Muscle of leg (tissue), 11 donors: ENCODE measurements around the gene MEX3C. TPM values are rescaled to one million over a fixed set of nuclear protein-coding genes. Genes with fewer than 3 reads are reported as not detected.

ENCODE experiments used
- DNase-seq: peaks from one replicate; pipeline ENCODE4 v3.0.0; 2013
- H3K27ac ChIP-seq: one replicate; pipeline ENCODE4 v1.5.1; 2013; ENCODE audit warnings: mild to moderate bottlenecking, low read length, control low read depth
- H3K27me3 ChIP-seq: one replicate; pipeline ENCODE4 v1.6.1; 2013; ENCODE audit warnings: low read length; ENCODE audit not compliant: control insufficient read depth, insufficient read depth
- H3K36me3 ChIP-seq: one replicate; pipeline ENCODE4 v1.6.1; 2013; ENCODE audit warnings: low read length; ENCODE audit not compliant: control insufficient read depth, insufficient read depth
- H3K4me1 ChIP-seq: one replicate; pipeline ENCODE4 v1.6.1; 2013; ENCODE audit warnings: low read length; ENCODE audit not compliant: control insufficient read depth, insufficient read depth
- H3K4me3 ChIP-seq: one replicate; pipeline ENCODE4 v1.5.1; 2013; ENCODE audit warnings: low read length, control low read depth
- H3K9me3 ChIP-seq: replicated peaks from 2 replicates; pipeline ENCODE4 v1.6.1; 2013; ENCODE audit warnings: low read depth, low read length; ENCODE audit not compliant: control insufficient read depth
- WGBS: methylation state at CpG from one replicate; pipeline ENCODE4 v1.1.5; 2013; ENCODE audit warnings: missing lambda C conversion rate; ENCODE audit not compliant: insufficient coverage; 5-methylcytosine and 5-hydroxymethylcytosine counted together
- polyA plus RNA-seq, 8 donors: library from polyadenylated mRNA; unstranded; fragments of 120-200 nt; gene quantifications; one replicate each; pipeline versions ENCODE4 v1.2.1 to v1.2.3, GENCODE V29; 2013; ENCODE audit warnings: inconsistent platforms in 1 of 8, low replicate concordance in 1 of 8; ENCODE audit not compliant: insufficient read length in 8 of 8, insufficient read depth in 1 of 8
- total RNA-seq: library from RNA; stranded (reverse); fragments of 120-200 nt; gene quantifications from one replicate; pipeline ENCODE4 v1.2.4, GENCODE V29; 2013

MEX3C gene
- total and polyA plus RNA-seq, 9 donors = 28.5 to 38.7 (median 31.1) TPM

DNA sequence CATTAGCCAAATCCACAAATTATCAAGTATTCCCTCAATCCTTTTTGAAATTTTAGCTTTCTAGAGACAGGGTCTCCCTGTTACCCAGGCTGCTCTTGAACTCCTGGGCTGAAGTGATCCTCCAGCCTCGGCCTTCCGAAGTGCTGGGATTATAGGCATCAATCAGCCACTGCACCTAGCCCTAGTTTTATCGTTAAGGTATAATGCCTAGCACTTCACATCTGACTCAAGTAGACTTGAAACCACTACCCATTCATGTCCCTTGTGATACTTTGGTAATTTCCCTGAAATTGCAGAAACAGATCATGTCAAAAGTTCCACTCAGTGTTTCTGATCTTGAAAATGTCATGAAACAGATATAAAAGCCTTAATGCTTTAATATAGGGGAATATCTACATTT lies 26.3 kb downstream of the MEX3C start:
- H3K9me3 ChIP-seq = no peaks in the 10 kb centered on the region
- no peak for DNase-seq
- no peaks in the 10 kb centered on the region for H3K4me1 ChIP-seq
- 83% methylated on average over 3 of the region's 3 CpGs for WGBS
- no peak overlapping the region for H3K27ac ChIP-seq
- H3K36me3 ChIP-seq = peaks cover 6% of the 10 kb centered on the region
- H3K27me3 ChIP-seq = no peaks in the 10 kb centered on the region
- no peak overlapping the region for H3K4me3 ChIP-seq

DNA sequence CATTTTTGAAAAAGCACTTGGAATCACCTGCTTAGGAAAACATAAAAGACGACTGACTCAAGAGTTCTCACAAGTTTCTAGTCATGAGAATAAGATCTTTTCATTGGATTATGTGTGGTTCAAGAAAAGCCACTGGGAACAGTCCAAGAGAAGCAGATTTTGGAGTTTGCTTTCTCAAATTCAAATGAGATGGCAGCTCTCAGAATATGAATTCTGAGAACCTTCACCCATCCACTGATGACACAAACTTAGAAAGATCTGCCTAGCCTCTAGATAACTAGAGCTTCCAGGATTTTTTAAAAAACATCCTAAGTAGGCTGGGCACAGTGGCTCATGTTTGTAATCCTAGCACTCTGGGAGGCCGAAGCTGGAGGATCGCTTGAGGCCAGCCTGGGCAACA lies 26.8 kb downstream of the MEX3C start:
- no CpG with 5 or more reads among the region's 3 CpGs for WGBS
- no peak for DNase-seq
- H3K9me3 ChIP-seq = no peaks in the 10 kb centered on the region

DNA sequence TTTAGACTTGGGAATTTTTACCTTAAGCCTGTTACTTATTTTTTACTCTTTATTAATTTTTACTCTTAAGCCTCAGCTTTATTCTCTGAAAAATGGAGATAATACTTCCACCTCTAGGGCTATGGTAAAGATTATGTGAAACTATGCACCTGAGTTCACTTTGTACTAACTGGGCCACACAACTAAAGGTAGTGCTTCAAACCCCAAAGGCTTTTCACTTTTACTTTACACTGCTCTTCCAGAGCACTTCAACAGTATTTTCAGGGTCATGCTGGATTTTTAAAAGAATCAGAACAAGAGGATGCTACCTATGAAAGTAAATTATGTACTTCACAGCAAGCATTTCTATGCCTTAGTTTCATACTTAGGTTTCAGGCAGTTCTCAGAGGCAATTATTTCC lies 27.8 kb downstream of the MEX3C start:
- Histone ChIP-seq H3K27ac (no peak overlapping the region), H3K9me3 (no peaks in the 10 kb centered on the region), H3K4me3 (no peak overlapping the region), H3K27me3 (no peaks in the 10 kb centered on the region), H3K4me1 (peaks cover 4% of the 10 kb centered on the region), H3K36me3 (peaks cover 3% of the 10 kb centered on the region)
- DNase-seq = no peak

More for the DNA sequence above, 26.8 kb downstream of the MEX3C start:
- no peaks in the 10 kb centered on the region for H3K27me3 ChIP-seq
- no peak overlapping the region for H3K4me3 ChIP-seq
- H3K36me3 ChIP-seq = peaks cover 6% of the 10 kb centered on the region
- H3K4me1 ChIP-seq = no peaks in the 10 kb centered on the region
- no peak overlapping the region for H3K27ac ChIP-seq

DNA sequence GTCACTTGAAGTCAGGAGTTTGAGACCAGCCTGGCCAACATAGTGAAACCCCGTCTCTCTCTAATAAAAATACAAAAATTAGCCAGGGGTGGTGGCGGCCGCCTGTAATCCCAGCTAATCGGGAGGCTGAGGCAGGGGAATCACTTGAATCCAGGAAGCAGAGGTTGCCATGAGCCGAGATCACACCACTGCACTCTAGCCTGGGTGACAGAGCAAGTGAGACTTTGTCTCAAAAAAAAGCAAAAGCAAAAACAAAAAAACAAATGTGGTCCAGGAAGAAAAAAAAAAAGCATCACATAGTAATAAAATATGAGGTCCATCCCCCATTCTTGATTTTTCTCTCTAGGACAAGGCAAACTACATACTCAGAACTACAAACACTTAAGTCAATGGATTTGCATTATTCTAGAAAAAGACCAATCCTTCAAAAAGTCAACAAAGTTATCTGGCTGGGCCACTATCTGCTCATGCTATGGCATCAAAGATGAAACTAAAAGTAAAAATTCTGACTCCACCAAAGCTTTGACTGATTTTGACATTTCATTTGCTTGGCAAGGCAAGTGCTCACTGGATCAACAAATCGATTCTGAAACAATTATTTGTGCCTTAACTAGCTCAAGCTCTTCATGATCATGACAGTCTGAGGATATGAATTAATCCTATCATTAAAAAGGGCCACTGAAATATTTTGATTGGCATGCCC lies 28.4 kb downstream of the MEX3C start:
- Histone ChIP-seq H3K27ac (no peak overlapping the region), H3K4me1 (peaks cover 4% of the 10 kb centered on the region), H3K9me3 (no peaks in the 10 kb centered on the region), H3K27me3 (no peaks in the 10 kb centered on the region), H3K36me3 (peaks cover 3% of the 10 kb centered on the region), H3K4me3 (no peak overlapping the region)
- 95% methylated on average over 4 of the region's 6 CpGs for WGBS
- no peak for DNase-seq

DNA sequence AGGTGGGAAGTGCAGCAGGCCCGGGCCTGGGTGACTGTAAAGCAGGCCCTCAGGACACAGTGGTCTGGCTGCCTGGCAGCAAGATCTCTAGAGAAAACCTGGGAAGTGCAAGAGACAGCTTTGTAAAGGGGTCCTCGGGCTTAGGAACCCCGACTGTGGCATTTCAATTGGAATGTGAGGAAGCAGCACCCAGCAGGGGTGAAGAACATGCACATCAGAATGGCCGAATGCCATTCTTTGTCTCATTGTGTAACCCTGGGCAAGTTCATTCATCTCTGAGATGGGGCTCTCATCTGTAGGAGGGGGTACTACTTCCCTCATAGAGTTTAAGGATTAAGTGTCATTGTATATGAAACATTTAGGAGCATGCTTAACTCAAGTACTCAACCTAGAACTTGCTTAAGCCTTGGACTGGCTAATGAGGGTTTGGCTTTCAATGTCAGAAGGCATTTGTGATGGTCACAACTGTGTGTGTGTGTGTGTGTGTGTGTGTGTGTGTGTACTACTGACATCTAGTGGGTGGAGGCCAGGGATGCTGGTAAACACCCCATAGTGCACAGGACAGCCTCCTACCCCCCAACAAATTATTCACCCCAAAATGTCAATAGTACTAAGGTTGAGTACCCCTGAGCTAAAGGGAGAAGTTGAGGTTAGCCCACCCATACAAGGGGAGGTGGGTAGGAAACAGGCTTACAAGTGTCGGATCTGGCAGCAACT lies 29.3 kb downstream of the MEX3C start:
- H3K27me3 ChIP-seq = no peaks in the 10 kb centered on the region
- H3K9me3 ChIP-seq = no peaks in the 10 kb centered on the region
- no peak overlapping the region for H3K27ac ChIP-seq
- 26% methylated on average over 3 of the region's 5 CpGs for WGBS
- no peak overlapping the region for H3K4me3 ChIP-seq
- no peak for DNase-seq
- H3K4me1 ChIP-seq = peaks cover 4% of the 10 kb centered on the region
- peaks cover 3% of the 10 kb centered on the region for H3K36me3 ChIP-seq

DNA sequence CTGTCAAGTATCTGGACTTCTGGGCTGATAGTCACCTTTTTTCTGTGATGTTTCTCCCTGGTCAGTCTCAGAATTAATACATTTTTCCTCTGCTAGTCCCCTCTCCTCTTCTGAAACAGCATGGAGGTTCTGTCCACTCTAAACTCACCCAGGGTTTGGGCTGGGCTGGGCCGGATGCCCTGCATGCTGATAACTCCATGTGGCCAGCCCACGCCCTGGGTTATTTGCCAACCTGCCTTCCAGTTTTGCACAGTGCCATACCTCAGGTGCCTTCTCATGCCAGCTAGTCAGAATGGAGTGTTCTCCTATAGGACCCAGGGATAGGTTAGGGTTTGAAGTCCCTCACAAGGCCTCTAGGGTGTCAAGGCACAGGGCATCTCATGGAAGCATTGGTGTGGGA lies 32.2 kb downstream of the MEX3C start:
- DNase-seq = no peak
- H3K4me3 ChIP-seq = no peak overlapping the region

DNA sequence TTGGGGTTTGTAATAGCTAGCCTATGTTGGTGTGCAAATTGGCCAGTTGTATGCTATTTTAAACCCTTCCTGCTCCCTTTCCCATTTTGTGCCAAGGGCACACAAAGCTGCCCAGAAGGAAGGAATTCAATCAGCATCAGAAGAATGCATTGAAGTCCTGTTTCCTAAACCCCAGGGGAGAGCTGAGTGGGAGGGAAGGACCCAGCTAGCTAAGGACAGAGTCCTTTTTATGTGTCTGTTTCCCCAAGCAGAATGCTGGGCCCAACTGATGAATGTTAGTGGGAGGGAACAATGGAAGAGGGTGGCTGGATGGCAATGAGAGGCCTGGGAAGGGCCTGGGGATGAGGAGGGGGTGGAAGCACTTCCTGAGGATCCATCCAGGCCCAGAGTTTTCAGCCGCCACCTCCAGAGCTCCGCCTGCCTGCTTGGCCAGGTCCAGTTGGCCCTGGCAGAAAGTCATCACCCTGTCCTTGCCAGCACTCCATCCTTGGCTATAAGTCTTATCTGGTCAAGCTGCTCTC lies 32.7 kb downstream of the MEX3C start:
- WGBS = 78% methylated on average over 2 of the region's 2 CpGs
- Histone ChIP-seq H3K36me3 (no peaks in the 10 kb centered on the region), H3K4me1 (peaks cover 4% of the 10 kb centered on the region), H3K9me3 (no peaks in the 10 kb centered on the region), H3K27ac (no peak overlapping the region), H3K4me3 (no peak overlapping the region), H3K27me3 (no peaks in the 10 kb centered on the region)
- no peak for DNase-seq

More for the DNA sequence above, 32.2 kb downstream of the MEX3C start:
- no peaks in the 10 kb centered on the region for H3K36me3 ChIP-seq
- no peaks in the 10 kb centered on the region for H3K9me3 ChIP-seq
- peaks cover 4% of the 10 kb centered on the region for H3K4me1 ChIP-seq
- H3K27me3 ChIP-seq = no peaks in the 10 kb centered on the region
- WGBS = 89% methylated on average over 1 of the region's 2 CpGs
- H3K27ac ChIP-seq = no peak overlapping the region

DNA sequence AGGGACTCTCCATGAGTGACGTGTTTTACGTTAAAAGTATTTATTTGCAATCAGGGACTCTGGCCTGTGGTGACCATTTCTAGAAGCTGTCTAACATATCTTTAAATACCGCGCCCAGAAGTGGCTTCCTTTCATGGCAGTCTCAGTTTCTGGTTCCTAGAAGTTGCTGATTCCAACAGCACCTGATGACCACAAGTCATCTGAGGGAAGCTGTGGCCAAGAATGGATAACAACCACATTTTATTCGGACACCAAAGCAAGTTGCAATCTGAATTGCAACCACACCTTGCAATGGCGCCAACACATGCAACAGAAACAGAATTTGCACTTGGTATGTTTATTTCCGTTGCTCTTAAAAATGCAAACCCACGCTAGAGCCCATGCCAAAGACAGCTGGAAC lies 33.1 kb downstream of the MEX3C start:
- Histone ChIP-seq H3K9me3 (no peaks in the 10 kb centered on the region), H3K4me3 (no peak overlapping the region), H3K27me3 (no peaks in the 10 kb centered on the region), H3K4me1 (peaks cover 4% of the 10 kb centered on the region), H3K36me3 (no peaks in the 10 kb centered on the region), H3K27ac (no peak overlapping the region)
- DNase-seq = no peak
- WGBS = 86% methylated on average over 3 of the region's 8 CpGs

DNA sequence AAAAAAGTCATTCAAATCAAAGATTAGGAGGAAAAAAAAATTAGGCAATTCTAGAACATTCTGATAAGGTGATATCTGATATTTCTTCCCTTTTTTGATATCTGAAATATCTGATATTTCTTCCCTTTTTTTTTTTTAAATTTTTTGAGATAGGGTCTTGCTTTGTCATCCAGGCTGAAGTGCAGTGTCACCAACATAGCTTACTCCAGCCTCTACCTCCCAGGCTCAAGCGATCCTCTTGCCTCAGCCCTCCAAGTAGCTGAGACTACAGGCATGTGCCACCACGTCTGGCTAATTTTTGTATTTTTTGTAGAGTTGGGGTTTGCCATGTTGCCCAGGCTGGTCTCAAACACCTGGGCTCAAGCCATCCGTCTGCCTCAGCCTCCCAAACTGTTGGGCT lies 33.9 kb downstream of the MEX3C start:
- Histone ChIP-seq H3K27ac (no peak overlapping the region), H3K4me3 (no peak overlapping the region), H3K27me3 (no peaks in the 10 kb centered on the region), H3K36me3 (no peaks in the 10 kb centered on the region), H3K9me3 (no peaks in the 10 kb centered on the region), H3K4me1 (peaks cover 4% of the 10 kb centered on the region)
- DNase-seq = no peak
- WGBS = no CpG with 5 or more reads among the region's 3 CpGs

DNA sequence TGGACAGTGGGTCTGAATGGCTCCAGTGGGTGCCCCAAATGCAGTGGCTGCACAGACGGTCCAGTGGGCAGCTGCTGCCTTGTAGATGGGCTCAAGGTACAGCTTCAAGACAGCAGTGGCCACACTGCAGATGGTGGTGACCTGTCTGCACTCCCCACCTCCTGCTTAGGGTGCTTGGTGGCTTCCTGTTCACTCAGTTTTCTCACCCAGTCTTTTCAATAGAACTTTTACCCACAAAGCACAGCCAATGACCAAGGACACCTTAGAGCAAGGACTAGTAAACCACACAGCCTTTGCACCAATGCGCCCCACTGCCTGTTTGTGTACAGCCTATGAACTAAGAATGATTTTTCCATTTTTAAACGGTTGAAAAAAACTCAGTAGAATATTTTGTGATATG lies 34.9 kb downstream of the MEX3C start:
- H3K9me3 ChIP-seq = no peaks in the 10 kb centered on the region

More for the DNA sequence above, 34.9 kb downstream of the MEX3C start:
- Histone ChIP-seq H3K27me3 (no peaks in the 10 kb centered on the region), H3K36me3 (no peaks in the 10 kb centered on the region), H3K4me3 (no peak overlapping the region), H3K4me1 (peaks cover 4% of the 10 kb centered on the region), H3K27ac (no peak overlapping the region)
- WGBS = 50% methylated on average over 1 of the region's 3 CpGs
- DNase-seq = no peak
